Thyroid gland (tissue), 4 donors: ENCODE data around the gene INPP5D.

Source experiments
- POLR2A ChIP-seq, 2 donors: fragments of 450-650 bp; IDR thresholded peaks; one replicate each; pipeline ENCODE4 v1.6.1; 2017; ENCODE audit warnings: antibody characterized with exemption in 2 of 2, mild to moderate bottlenecking in 2 of 2, moderate library complexity in 1 of 2
- TF ChIP-seq, protein P1 (sequence below), 6 experiments: fragments of 200-600 bp in 3 of 6; fragments of 450-650 bp in 3 of 6; sonication (generic) in 3 of 6; IDR thresholded peaks; one replicate each; pipeline ENCODE4 v1.5.1; 2016 to 2019; ENCODE audit warnings: antibody characterized with exemption in 6 of 6, mild to moderate bottlenecking in 2 of 6, inconsistent platforms in 1 of 6, moderate library complexity in 1 of 6

DNA sequence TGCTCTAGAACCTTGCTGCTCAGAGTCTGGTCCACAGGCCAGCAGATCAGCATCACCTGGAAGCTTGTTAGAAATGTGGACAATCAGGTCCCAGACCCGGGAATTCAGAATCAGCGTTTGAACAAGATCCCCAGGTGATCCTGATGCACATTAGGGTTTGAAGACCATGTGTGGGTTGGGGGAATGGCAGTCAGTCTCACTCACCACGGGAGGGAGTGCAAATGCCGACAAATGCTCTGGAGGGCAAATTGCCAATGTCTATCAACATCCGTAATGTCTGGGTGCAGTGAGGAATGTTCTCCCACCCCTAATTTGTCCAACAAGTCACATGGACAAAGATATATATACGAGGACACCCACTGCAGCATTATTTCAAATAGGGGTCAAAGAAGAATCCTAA is 34.5 kb downstream of the INPP5D start:
- TF ChIP-seq, protein P1, sequence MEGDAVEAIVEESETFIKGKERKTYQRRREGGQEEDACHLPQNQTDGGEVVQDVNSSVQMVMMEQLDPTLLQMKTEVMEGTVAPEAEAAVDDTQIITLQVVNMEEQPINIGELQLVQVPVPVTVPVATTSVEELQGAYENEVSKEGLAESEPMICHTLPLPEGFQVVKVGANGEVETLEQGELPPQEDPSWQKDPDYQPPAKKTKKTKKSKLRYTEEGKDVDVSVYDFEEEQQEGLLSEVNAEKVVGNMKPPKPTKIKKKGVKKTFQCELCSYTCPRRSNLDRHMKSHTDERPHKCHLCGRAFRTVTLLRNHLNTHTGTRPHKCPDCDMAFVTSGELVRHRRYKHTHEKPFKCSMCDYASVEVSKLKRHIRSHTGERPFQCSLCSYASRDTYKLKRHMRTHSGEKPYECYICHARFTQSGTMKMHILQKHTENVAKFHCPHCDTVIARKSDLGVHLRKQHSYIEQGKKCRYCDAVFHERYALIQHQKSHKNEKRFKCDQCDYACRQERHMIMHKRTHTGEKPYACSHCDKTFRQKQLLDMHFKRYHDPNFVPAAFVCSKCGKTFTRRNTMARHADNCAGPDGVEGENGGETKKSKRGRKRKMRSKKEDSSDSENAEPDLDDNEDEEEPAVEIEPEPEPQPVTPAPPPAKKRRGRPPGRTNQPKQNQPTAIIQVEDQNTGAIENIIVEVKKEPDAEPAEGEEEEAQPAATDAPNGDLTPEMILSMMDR (IDR thresholded peaks at IDR 0.05) = no peak
- no peak for TF ChIP-seq POLR2A (IDR thresholded peaks at IDR 0.05)
